Adrenal gland (tissue), 12 donors: ENCODE results near the gene SCT. TPM values are rescaled to one million over a fixed set of nuclear protein-coding genes. Genes with fewer than 3 reads are reported as not detected.

ENCODE experiments used
- DNase-seq, 7 donors: peaks; one replicate each; pipeline ENCODE4 v3.0.0-alpha.2; 2019 to 2020
- H3K27ac ChIP-seq, 5 donors: fragments of 200-600 bp; sonication (generic) in 4 of 5; 1 replicate in 3 of 5; 2 replicates in 2 of 5; pipeline versions ENCODE4 v1.5.1 to v1.8.0; 2016 to 2020; ENCODE audit warnings: mild to moderate bottlenecking in 1 of 5
- H3K27me3 ChIP-seq: fragments of 200-600 bp; 2 replicates; pipeline ENCODE4 v1.8.0; 2021
- H3K36me3 ChIP-seq, 2 donors: fragments of 200-600 bp; replicated peaks in 1 of 2; 1 replicate in 1 of 2; 2 replicates in 1 of 2; pipeline versions ENCODE4 v1.5.1 to v1.8.0; 2018 to 2022
- H3K4me1 ChIP-seq, 2 donors: fragments of 200-600 bp; replicated peaks in 1 of 2; 1 replicate in 1 of 2; 2 replicates in 1 of 2; pipeline versions ENCODE4 v1.5.1 to v1.8.0; 2018 to 2021
- H3K4me3 ChIP-seq, 4 donors: fragments of 200-600 bp; sonication (generic) in 3 of 4; one replicate each; pipeline ENCODE4 v1.5.1; 2016 to 2018
- H3K9me3 ChIP-seq, 3 donors: fragments of 200-600 bp; sonication (generic) in 1 of 3; replicated peaks in 1 of 3; 1 replicate in 2 of 3; 2 replicates in 1 of 3; pipeline versions ENCODE4 v1.5.1 to v1.8.0; 2016 to 2021
- CTCF ChIP-seq, 6 experiments: fragments of 450-650 bp in 4 of 6; fragments of 200-600 bp in 2 of 6; sonication (generic) in 1 of 6; IDR thresholded peaks; 1 replicate in 5 of 6; 2 replicates in 1 of 6; pipeline versions ENCODE4 v1.5.1 to v1.8.0; 2016 to 2021; ENCODE audit warnings: antibody characterized with exemption in 6 of 6, mild to moderate bottlenecking in 2 of 6, moderate library complexity in 1 of 6
- POLR2A ChIP-seq, 2 donors: fragments of 450-650 bp; IDR thresholded peaks; one replicate each; pipeline ENCODE4 v1.6.1; 2017; ENCODE audit warnings: antibody characterized with exemption in 2 of 2, mild to moderate bottlenecking in 2 of 2, moderate library complexity in 1 of 2
- WGBS, 4 donors: extraction: QIAGEN DNeasy Blood & Tissue Kit in 2 of 4; methylation state at CpG; one replicate each; pipeline versions ENCODE4 v1.1.5 to v1.1.7; 2013 to 2017; 5-methylcytosine and 5-hydroxymethylcytosine counted together
- intact Hi-C, 2 donors: fragments of 100-400 bp; cut with DNase I; formaldehyde crosslinking; loops; one replicate each; pipeline versions ENCODE4 v1.14.1 to v1.15.0; 2022 to 2023
- polyA plus RNA-seq, 3 donors: library from polyadenylated mRNA; stranded (reverse); fragments of 200-250 nt in 2 of 3; fragments of 350-450 nt in 1 of 3; fragmentation: Illumina TruSeq in 1 of 3; extraction: RNeasy Lipid Tissue Mini Kit (QIAGEN cat#74804) in 1 of 3; gene quantifications; one replicate each; pipeline ENCODE4 v1.2.3, GENCODE V29; 2013 to 2014
- total RNA-seq, 9 donors: library from RNA; depleted of rRNA in 4 of 9; stranded (reverse); fragments of >200 nt in 4 of 9; fragments of 120-200 nt in 1 of 9; fragmentation: NEBNext Ultra II Directional in 1 of 9; extraction: Animal tissue kit (Norgen Biotek cat#: 25700) in 1 of 9; gene quantifications; one replicate each; pipeline versions ENCODE4 v1.1.0 to v1.2.4, GENCODE V29; 2013 to 2023
- donor health status: healthy with polysubstance abuse.
- donor health status: Bipolar disorder and iron deficiency.
- donor health status: DM: yes; HTN: yes; CAD: no.
- donor health status: DM: no; HTN: no; CAD: no.
- donor health status: DM: no; HTN: no; CAD: no.
- donor health status: DM: yes; HTN: yes; CAD: no.

Gene SCT
- total and polyA plus RNA-seq, 12 donors: 0.61 to 0.67 TPM; not detected in 10

GRCh38 chr11:592918-593317 lies 34.1 kb downstream of the SCT start:
- intact Hi-C loops: no loop called here
- peaks cover 6 to 7% of the 10 kb centered on the region in 2 donors for H3K4me1 ChIP-seq
- no peak overlapping the region for H3K27ac ChIP-seq
- H3K4me3 ChIP-seq: no peak overlapping the region
- 78 to 86% (median 80%) methylated on average over 10 of the region's 10 CpGs for WGBS, 4 donors
- H3K9me3 ChIP-seq: no peaks in the 10 kb centered on the region
- peaks cover 0 to 91% of the 10 kb centered on the region in 2 donors for H3K36me3 ChIP-seq
- no peak for DNase-seq
- TF ChIP-seq CTCF (IDR thresholded peaks at IDR 0.05): no peak
- no peaks in the 10 kb centered on the region for H3K27me3 ChIP-seq

- Histone ChIP-seq H3K27me3 (no peaks in the 10 kb centered on the region), H3K4me1 (peaks cover 9 to 10% of the 10 kb centered on the region in 2 donors), H3K27ac (no peak overlapping the region), H3K36me3 (peaks cover 0 to 88% of the 10 kb centered on the region in 2 donors), H3K9me3 (no peaks in the 10 kb centered on the region), H3K4me3 (no peak overlapping the region)
- WGBS, 4 donors: 87 to 96% (median 96%) methylated on average over 16 to 22 of the region's 22 CpGs
- intact Hi-C loops: no loop called here
- DNase-seq: no peak
- TF ChIP-seq CTCF (IDR thresholded peaks at IDR 0.05): no peak
Observed at GRCh38 chr11:592501-592900, 34.5 kb downstream of the SCT start.

GRCh38 chr11:590997-591396 lies 36.0 kb downstream of the SCT start:
- Histone ChIP-seq H3K4me1 (peaks cover 12 to 17% of the 10 kb centered on the region in 2 donors), H3K27ac (no peak overlapping the region), H3K4me3 (no peak overlapping the region), H3K36me3 (peaks cover 0 to 88% of the 10 kb centered on the region in 2 donors), H3K27me3 (no peaks in the 10 kb centered on the region), H3K9me3 (no peaks in the 10 kb centered on the region)
- intact Hi-C loops: no loop called here
- no peak for DNase-seq
- WGBS, 4 donors: 84 to 89% (median 87%) methylated on average over 11 of the region's 11 CpGs
- TF ChIP-seq CTCF (IDR thresholded peaks at IDR 0.05): no peak
- no peak for TF ChIP-seq POLR2A (IDR thresholded peaks at IDR 0.05)

GRCh38 chr11:589798-590197 lies 37.2 kb downstream of the SCT start:
- DNase-seq: no peak
- intact Hi-C loops: no loop called here
- Histone ChIP-seq H3K9me3 (no peaks in the 10 kb centered on the region), H3K4me1 (peaks cover 12 to 17% of the 10 kb centered on the region in 2 donors), H3K4me3 (no peak overlapping the region), H3K27ac (no peak overlapping the region), H3K27me3 (no peaks in the 10 kb centered on the region), H3K36me3 (peaks cover 0 to 82% of the 10 kb centered on the region in 2 donors)
- WGBS, 4 donors: 92 to 95% (median 95%) methylated on average over 26 of the region's 26 CpGs
- no peak for TF ChIP-seq POLR2A (IDR thresholded peaks at IDR 0.05)
- TF ChIP-seq CTCF (IDR thresholded peaks at IDR 0.05): no peak
